Thoracic aorta (tissue), 2 donors: ENCODE results near the gene GPR89A. TPM values are rescaled to one million over a fixed set of nuclear protein-coding genes. Genes with fewer than 3 reads are reported as not detected.

Source experiments
- ATAC-seq: fragments of 150-250 bp; one replicate; pipeline ENCODE4 v1.8.0; 2017; ENCODE audit warnings: low read depth; ENCODE audit not compliant: insufficient number of reproducible peaks, low FRiP score
- DNase-seq: peaks from one replicate; pipeline ENCODE4 v3.0.0-alpha.2; 2020; ENCODE audit warnings: low spot score
- H3K27ac ChIP-seq, 2 donors: fragments of 200-600 bp; sonication (generic); 1 replicate in 1 of 2; 2 replicates in 1 of 2; pipeline ENCODE4 v1.5.1; 2016; ENCODE audit warnings: mild to moderate bottlenecking in 2 of 2, moderate library complexity in 2 of 2
- H3K27me3 ChIP-seq: fragments of 200-600 bp; sonication (generic); replicated peaks from 2 replicates; pipeline ENCODE4 v1.6.0; 2016; ENCODE audit warnings: mild to moderate bottlenecking; ENCODE audit not compliant: insufficient read depth
- H3K36me3 ChIP-seq: fragments of 200-600 bp; sonication (generic); one replicate; pipeline ENCODE4 v1.5.1; 2016
- H3K4me1 ChIP-seq, 2 donors: fragments of 200-600 bp; sonication (generic); 1 replicate in 1 of 2; 2 replicates in 1 of 2; pipeline versions ENCODE4 v1.5.1 to v1.6.0; 2016; ENCODE audit warnings: low read depth in 2 of 2, mild to moderate bottlenecking in 1 of 2; ENCODE audit not compliant: control insufficient read depth in 1 of 2
- H3K4me3 ChIP-seq: fragments of 200-600 bp; sonication (generic); 2 replicates; pipeline ENCODE4 v1.5.1; 2016; ENCODE audit warnings: mild to moderate bottlenecking
- H3K9me3 ChIP-seq: fragments of 200-600 bp; sonication (generic); 2 replicates; pipeline ENCODE4 v1.5.1; 2016
- total RNA-seq, 2 donors: library from RNA; depleted of rRNA; stranded (reverse); fragments of >200 nt; gene quantifications; one replicate each; pipeline versions ENCODE4 v1.1.0 to v1.2.3, GENCODE V29; 2016
- TF ChIP-seq, protein P1 (sequence below): fragments of 200-600 bp; sonication (generic); IDR thresholded peaks from one replicate; pipeline ENCODE4 v1.5.1; 2019; ENCODE audit warnings: antibody characterized with exemption

The GPR89A gene
- total RNA-seq, 2 donors from 2014 or later: 13.8 to 59.2 TPM

DNA sequence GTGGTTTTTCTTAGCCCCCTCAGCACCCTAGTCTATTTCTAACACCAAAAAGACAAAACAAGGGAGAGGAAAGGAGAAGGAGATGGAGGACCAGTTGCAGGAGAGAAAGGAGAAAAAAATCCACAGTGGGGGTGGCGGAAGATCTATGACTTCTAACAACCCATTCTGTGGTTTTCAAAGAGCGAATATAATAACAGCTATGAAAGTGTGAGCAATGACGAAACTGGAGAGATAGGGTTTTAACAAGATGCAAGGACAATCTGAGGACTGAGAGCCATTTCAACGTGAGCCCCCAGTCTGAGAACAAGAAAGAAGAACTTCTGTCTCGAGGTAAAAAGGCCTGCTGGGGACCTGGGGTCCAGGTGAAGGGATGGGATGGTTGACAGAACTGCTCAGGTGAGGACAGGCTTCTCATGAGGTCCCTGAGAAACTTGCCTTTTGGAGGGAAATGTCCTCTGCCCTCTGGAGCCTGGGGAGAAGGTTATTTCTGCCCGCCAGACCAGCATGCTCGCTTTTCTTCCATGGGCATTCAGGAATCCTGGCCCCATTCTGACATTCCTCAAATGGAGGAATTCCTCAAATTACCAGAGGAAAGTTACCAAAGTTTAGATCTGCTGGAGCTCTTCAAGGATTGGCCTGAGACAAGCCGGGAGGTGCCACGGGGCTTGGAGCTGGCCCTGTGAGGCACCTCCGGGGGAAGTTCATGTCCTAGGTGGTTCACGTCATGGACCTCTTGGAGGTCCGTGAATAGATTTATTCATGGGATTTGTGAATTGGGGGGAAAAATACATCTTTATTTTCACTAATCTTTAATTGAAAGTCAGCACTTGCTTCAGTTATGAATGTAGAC lies 111.7 kb downstream of the GPR89A start, which contains the start of gene CD160:
TSS of gene CD160 (plus strand) at position 270 of the 850 bp plus-strand sequence. CDS start 8,829 bp downstream, outside the sequence.
- Histone ChIP-seq H3K9me3 (no peaks in the 10 kb centered on the region), H3K36me3 (no peaks in the 10 kb centered on the region), H3K27ac (no peak within 1 kb of the TSS), H3K4me3 (no peak within 1 kb of the TSS), H3K4me1 (peaks cover 3 to 11% of the 10 kb centered on the region in 2 donors), H3K27me3 (no peaks in the 10 kb centered on the region)
- DNase-seq (no peak), ATAC-seq (no peak)
- TF ChIP-seq, protein P1, sequence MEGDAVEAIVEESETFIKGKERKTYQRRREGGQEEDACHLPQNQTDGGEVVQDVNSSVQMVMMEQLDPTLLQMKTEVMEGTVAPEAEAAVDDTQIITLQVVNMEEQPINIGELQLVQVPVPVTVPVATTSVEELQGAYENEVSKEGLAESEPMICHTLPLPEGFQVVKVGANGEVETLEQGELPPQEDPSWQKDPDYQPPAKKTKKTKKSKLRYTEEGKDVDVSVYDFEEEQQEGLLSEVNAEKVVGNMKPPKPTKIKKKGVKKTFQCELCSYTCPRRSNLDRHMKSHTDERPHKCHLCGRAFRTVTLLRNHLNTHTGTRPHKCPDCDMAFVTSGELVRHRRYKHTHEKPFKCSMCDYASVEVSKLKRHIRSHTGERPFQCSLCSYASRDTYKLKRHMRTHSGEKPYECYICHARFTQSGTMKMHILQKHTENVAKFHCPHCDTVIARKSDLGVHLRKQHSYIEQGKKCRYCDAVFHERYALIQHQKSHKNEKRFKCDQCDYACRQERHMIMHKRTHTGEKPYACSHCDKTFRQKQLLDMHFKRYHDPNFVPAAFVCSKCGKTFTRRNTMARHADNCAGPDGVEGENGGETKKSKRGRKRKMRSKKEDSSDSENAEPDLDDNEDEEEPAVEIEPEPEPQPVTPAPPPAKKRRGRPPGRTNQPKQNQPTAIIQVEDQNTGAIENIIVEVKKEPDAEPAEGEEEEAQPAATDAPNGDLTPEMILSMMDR: no peak

Other genes with a start within 250 kb of the GPR89A start
- 1 to 10 TPM; 2.4 to 6.0 TPM for gene NBPF20, start 182.4 kb upstream of the GPR89A start, total RNA-seq
- 1 to 10 TPM; 1.3 to 7.4 TPM for gene PDZK1, start 99.4 kb downstream of the GPR89A start, total RNA-seq
- under 1 TPM in 1 of 2 donors, not detected in 1; 0.28 TPM for gene CD160, start 111.5 kb downstream of the GPR89A start, total RNA-seq
- gene RNF115, start 216.1 kb downstream of the GPR89A start, total RNA-seq: 10 to 100 TPM; 52.7 to 60.4 TPM
- 10 to 100 TPM; 23.4 to 42.9 TPM for gene POLR3C, start 216.2 kb downstream of the GPR89A start, total RNA-seq
- 10 to 100 TPM in 1 of 2 donors, 1 to 10 TPM in 1; 3.6 to 19.1 TPM for gene NUDT17, start 237.6 kb downstream of the GPR89A start, total RNA-seq